DOHH2 (cell line): ENCODE results near the gene CNTN4.

Experiments
- H3F3A ChIP-seq: fragments of 200-600 bp; sonication (generic), shearing (Covaris generic); 2 replicates; pipeline ENCODE4 v1.6.0; 2016; ENCODE audit warnings: antibody characterized with exemption, mild to moderate bottlenecking; ENCODE audit not compliant: control insufficient read depth, insufficient read depth
- H3K27ac ChIP-seq: fragments of 200-600 bp; sonication (generic); 2 replicates; pipeline ENCODE4 v1.5.1; 2014; ENCODE audit warnings: low read depth, mild to moderate bottlenecking, low read length, moderate library complexity
- H3K27me3 ChIP-seq: fragments of 200-600 bp; sonication (generic); 2 replicates; pipeline ENCODE4 v1.6.1; 2014; ENCODE audit warnings: mild to moderate bottlenecking, low read length, mixed read lengths; ENCODE audit not compliant: control insufficient read depth
- H3K36me3 ChIP-seq: fragments of 200-600 bp; sonication (generic); 2 replicates; pipeline ENCODE4 v1.6.1; 2014; ENCODE audit warnings: mild to moderate bottlenecking, low read length, moderate library complexity, mixed read lengths; ENCODE audit not compliant: control insufficient read depth
- H3K4me1 ChIP-seq: fragments of 200-600 bp; sonication (generic); 2 replicates; pipeline ENCODE4 v1.6.1; 2014; ENCODE audit warnings: mild to moderate bottlenecking, low read length, mixed read lengths; ENCODE audit not compliant: control insufficient read depth
- H3K4me2 ChIP-seq: fragments of 200-600 bp; sonication (generic); 2 replicates; pipeline ENCODE4 v1.6.0; 2014; ENCODE audit warnings: mild to moderate bottlenecking, low read length, moderate library complexity
- H3K4me3 ChIP-seq: fragments of 200-600 bp; sonication (generic); 2 replicates; pipeline ENCODE4 v1.5.1; 2014; ENCODE audit warnings: mild to moderate bottlenecking, low read length, mixed read lengths
- H3K79me2 ChIP-seq: fragments of 200-600 bp; sonication (generic); 2 replicates; pipeline ENCODE4 v1.6.1; 2014; ENCODE audit warnings: mild to moderate bottlenecking, low read length, mixed read lengths; ENCODE audit not compliant: control insufficient read depth
- H3K9me2 ChIP-seq: fragments of 200-600 bp; sonication (generic); replicated peaks from 2 replicates; pipeline ENCODE4 v1.6.1; 2014; ENCODE audit warnings: mild to moderate bottlenecking, low read length, mixed read lengths; ENCODE audit not compliant: control insufficient read depth
- H3K9me3 ChIP-seq: fragments of 200-600 bp; sonication (generic); 2 replicates; pipeline ENCODE4 v1.6.1; 2014; ENCODE audit warnings: antibody characterized with exemption, low read length, mixed read lengths; ENCODE audit not compliant: control insufficient read depth, insufficient read depth
- H4K20me1 ChIP-seq: fragments of 200-600 bp; sonication (generic); 2 replicates; pipeline ENCODE4 v1.6.0; 2014; ENCODE audit warnings: low read depth, mild to moderate bottlenecking, antibody characterized with exemption, low read length, moderate library complexity; ENCODE audit not compliant: control insufficient read depth, insufficient read depth
- EZH2phosphoT487 ChIP-seq: fragments of 200-600 bp; sonication (generic); IDR thresholded peaks from 2 replicates; pipeline ENCODE4 v1.6.1; 2017; ENCODE audit warnings: borderline replicate concordance, mild to moderate bottlenecking, antibody characterized with exemption, low read length, moderate library complexity, mixed read lengths
- TF ChIP-seq, protein P1 (sequence below): fragments of 200-600 bp; sonication (generic); IDR thresholded peaks from one replicate; pipeline ENCODE4 v1.5.1; 2014; ENCODE audit warnings: antibody characterized with exemption, mild to moderate bottlenecking, low read depth, low read length; ENCODE audit not compliant: poor library complexity, severe bottlenecking

The CNTN4 gene

DNA sequence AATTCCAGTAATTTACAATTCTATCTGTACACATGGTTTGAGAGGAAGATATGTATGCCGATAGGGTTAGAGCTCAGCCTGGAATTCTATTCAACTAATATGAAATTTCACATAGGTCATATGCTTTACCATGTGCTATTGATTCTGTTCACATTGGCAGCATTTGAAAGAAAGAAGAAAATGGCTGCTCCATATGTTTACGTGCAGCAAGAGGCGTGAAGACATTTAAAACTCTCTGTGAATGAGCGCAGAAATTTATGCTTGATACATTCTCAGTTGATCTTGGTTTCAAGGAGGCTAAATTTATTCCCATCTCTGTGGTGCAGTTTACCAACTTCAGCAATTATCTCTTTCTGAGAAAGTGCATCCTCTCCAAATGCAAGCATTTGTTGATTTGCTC is 478.9 kb downstream of the CNTN4 start:
- no peaks in the 10 kb centered on the region for H4K20me1 ChIP-seq
- H3K9me3 ChIP-seq = no peaks in the 10 kb centered on the region
- H3K36me3 ChIP-seq = no peaks in the 10 kb centered on the region
- H3K9me2 ChIP-seq = no peaks in the 10 kb centered on the region
- H3K4me1 ChIP-seq = no peaks in the 10 kb centered on the region
- TF ChIP-seq, protein P1, sequence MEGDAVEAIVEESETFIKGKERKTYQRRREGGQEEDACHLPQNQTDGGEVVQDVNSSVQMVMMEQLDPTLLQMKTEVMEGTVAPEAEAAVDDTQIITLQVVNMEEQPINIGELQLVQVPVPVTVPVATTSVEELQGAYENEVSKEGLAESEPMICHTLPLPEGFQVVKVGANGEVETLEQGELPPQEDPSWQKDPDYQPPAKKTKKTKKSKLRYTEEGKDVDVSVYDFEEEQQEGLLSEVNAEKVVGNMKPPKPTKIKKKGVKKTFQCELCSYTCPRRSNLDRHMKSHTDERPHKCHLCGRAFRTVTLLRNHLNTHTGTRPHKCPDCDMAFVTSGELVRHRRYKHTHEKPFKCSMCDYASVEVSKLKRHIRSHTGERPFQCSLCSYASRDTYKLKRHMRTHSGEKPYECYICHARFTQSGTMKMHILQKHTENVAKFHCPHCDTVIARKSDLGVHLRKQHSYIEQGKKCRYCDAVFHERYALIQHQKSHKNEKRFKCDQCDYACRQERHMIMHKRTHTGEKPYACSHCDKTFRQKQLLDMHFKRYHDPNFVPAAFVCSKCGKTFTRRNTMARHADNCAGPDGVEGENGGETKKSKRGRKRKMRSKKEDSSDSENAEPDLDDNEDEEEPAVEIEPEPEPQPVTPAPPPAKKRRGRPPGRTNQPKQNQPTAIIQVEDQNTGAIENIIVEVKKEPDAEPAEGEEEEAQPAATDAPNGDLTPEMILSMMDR = no peak
- TF ChIP-seq EZH2phosphoT487 = no peak
- H3K4me2 ChIP-seq = no peak overlapping the region
- H3K4me3 ChIP-seq = no peak overlapping the region
- no peaks in the 10 kb centered on the region for H3K79me2 ChIP-seq
- H3F3A ChIP-seq = no peaks in the 10 kb centered on the region
- no peaks in the 10 kb centered on the region for H3K27me3 ChIP-seq
- no peak overlapping the region for H3K27ac ChIP-seq

- Histone ChIP-seq H3K27me3 (no peaks in the 10 kb centered on the region), H3F3A (no peaks in the 10 kb centered on the region), H3K36me3 (no peaks in the 10 kb centered on the region), H3K9me2 (no peaks in the 10 kb centered on the region), H4K20me1 (no peaks in the 10 kb centered on the region), H3K4me1 (no peaks in the 10 kb centered on the region), H3K4me3 (no peak overlapping the region), H3K4me2 (no peak overlapping the region), H3K27ac (no peak overlapping the region), H3K79me2 (no peaks in the 10 kb centered on the region), H3K9me3 (no peaks in the 10 kb centered on the region)
- TF ChIP-seq EZH2phosphoT487 = no peak
- TF ChIP-seq, protein P1 = no peak
These were observed 479.9 kb downstream of the CNTN4 start for GRCh38 chr3:2578560-2578959.

DNA sequence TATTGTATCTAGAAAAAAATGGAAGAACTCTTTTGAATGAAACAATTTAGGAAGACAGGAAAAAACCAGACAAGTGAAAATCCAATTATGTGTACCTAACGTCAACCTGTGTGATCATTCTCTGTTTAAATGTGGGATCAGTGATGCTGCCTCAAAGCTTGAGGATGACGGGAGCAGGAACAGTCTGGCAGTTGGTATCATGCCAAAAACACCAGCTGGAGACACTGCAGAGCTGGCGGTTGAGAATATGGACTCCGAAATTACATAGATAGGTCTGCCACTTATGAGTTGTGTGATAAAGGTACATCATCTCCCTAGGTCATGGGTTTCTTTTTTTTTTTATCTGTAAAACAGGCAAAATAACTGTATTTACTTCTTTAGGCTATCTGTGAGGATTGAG is 480.5 kb downstream of the CNTN4 start:
- Histone ChIP-seq H3K4me1 (no peaks in the 10 kb centered on the region), H3K4me2 (no peak overlapping the region), H3K79me2 (no peaks in the 10 kb centered on the region), H3K9me3 (no peaks in the 10 kb centered on the region), H3K9me2 (no peaks in the 10 kb centered on the region), H3K27ac (no peak overlapping the region), H3F3A (no peaks in the 10 kb centered on the region), H3K4me3 (no peak overlapping the region), H3K27me3 (no peaks in the 10 kb centered on the region), H4K20me1 (no peaks in the 10 kb centered on the region), H3K36me3 (no peaks in the 10 kb centered on the region)
- no peak for TF ChIP-seq EZH2phosphoT487
- TF ChIP-seq, protein P1 = no peak

DNA sequence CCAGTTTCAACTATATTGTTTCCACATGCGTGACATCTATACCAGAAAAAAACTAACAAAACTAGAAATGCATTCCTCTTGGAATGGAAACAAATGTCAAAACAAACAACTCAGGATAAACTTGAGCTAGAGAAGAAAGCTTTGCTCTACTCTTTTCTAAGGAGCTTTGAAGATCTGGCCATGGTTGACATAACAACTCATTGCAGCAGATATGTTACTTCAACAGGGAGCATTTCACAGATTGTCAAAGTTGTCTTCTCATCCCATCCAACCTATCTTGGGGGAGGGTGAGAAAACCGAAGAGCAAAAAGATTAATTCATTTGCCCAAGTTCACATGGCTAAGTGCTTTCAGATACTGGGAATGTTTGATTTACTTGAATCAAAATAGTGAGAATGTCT is 484.4 kb downstream of the CNTN4 start:
- Histone ChIP-seq H3K9me3 (no peaks in the 10 kb centered on the region), H3K4me2 (no peak overlapping the region), H3K9me2 (no peaks in the 10 kb centered on the region), H3F3A (no peaks in the 10 kb centered on the region), H3K79me2 (no peaks in the 10 kb centered on the region), H4K20me1 (no peaks in the 10 kb centered on the region), H3K4me1 (no peaks in the 10 kb centered on the region), H3K27ac (no peak overlapping the region), H3K27me3 (no peaks in the 10 kb centered on the region), H3K4me3 (no peak overlapping the region), H3K36me3 (no peaks in the 10 kb centered on the region)
- TF ChIP-seq, protein P1 = no peak
- no peak for TF ChIP-seq EZH2phosphoT487
